Activated CD8-positive, alpha-beta memory T cell treated with anti-CD3 and anti-CD28 coated beads, Interleukin-2, amount 50 U/mL, for 48 hours (primary cell): ENCODE measurements around the gene ADAM10.
A peak's percentile ranks its signal among the peaks of the same experiment; 100 is the strongest.

ENCODE experiments used
- DNase-seq: peaks from one replicate; pipeline ENCODE4 v3.0.0-alpha.2; 2020

The ADAM10 gene

GRCh38 chr15:58549013-58549784 is 200.3 kb downstream of the ADAM10 start:
- peak; percentile 33 for DNase-seq

GRCh38 chr15:58548308-58549012 is 201.0 kb downstream of the ADAM10 start:
- no peak for DNase-seq

- DNase-seq, result no peak
Measured at GRCh38 chr15:58547628-58548307, 201.7 kb downstream of the ADAM10 start.

GRCh38 chr15:58546635-58547627 is 202.6 kb downstream of the ADAM10 start:
- DNase-seq, result no peak

- no peak for DNase-seq
Measured at GRCh38 chr15:58546066-58546591, 203.4 kb downstream of the ADAM10 start.

GRCh38 chr15:58545307-58546065 is 204.0 kb downstream of the ADAM10 start:
- no peak for DNase-seq

GRCh38 chr15:58544756-58545155 is 204.8 kb downstream of the ADAM10 start:
- no peak for DNase-seq

- peak; percentile 42 for DNase-seq
Measured at GRCh38 chr15:58543664-58544335, 205.7 kb downstream of the ADAM10 start.

- no peak for DNase-seq
Measured at GRCh38 chr15:58541410-58542087, 208.0 kb downstream of the ADAM10 start.

- DNase-seq, result peak; percentile 12
Measured at GRCh38 chr15:58539548-58539947, 210.0 kb downstream of the ADAM10 start.

GRCh38 chr15:58538901-58539300 is 210.6 kb downstream of the ADAM10 start:
- no peak for DNase-seq
